Neuron (in vitro differentiated cells): ENCODE results near the gene TTC1.

Experiments
- H2AFZ ChIP-seq: one replicate; pipeline ENCODE4 v1.6.1; 2013; ENCODE audit warnings: low read depth, mild to moderate bottlenecking, inconsistent platforms, low read length, moderate library complexity
- H3K27me3 ChIP-seq: one replicate; pipeline ENCODE4 v1.6.1; 2013; ENCODE audit warnings: low read length; ENCODE audit not compliant: insufficient read depth
- H3K36me3 ChIP-seq: one replicate; pipeline ENCODE4 v1.6.1; 2013; ENCODE audit warnings: low read length; ENCODE audit not compliant: insufficient read depth
- H3K4me1 ChIP-seq: one replicate; pipeline ENCODE4 v1.6.1; 2013; ENCODE audit warnings: low read length; ENCODE audit not compliant: insufficient read depth
- H3K4me3 ChIP-seq: 2 replicates; pipeline ENCODE4 v1.5.1; 2013; ENCODE audit warnings: mild to moderate bottlenecking, low read length, moderate library complexity
- H3K9me3 ChIP-seq: one replicate; pipeline ENCODE4 v1.6.1; 2013; ENCODE audit warnings: low read length

Gene TTC1

DNA sequence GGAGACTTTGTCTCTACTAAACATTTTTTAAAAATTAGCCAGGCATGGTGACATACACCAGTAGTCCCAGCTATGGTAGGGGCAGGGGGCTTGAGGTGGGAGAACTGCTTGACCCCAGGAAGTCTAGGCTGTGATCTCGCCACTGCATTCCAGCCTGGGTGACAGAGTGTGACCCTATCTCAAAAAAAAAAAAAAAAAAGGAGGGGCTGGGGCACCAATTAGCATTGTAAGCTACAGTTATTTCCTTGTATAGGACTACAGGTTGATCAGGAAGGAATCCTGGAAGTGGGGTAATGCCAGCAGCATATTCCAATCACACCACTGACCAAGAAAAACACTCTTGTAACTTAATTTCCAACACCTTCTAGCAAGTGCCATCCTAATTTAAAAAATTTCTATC, 78.3 kb downstream of the TTC1 start:
- Histone ChIP-seq H3K36me3 (peaks cover 13% of the 10 kb centered on the region), H2AFZ (no peak overlapping the region), H3K4me1 (peaks cover 5% of the 10 kb centered on the region), H3K9me3 (no peaks in the 10 kb centered on the region), H3K4me3 (no peak overlapping the region), H3K27me3 (no peaks in the 10 kb centered on the region)

DNA sequence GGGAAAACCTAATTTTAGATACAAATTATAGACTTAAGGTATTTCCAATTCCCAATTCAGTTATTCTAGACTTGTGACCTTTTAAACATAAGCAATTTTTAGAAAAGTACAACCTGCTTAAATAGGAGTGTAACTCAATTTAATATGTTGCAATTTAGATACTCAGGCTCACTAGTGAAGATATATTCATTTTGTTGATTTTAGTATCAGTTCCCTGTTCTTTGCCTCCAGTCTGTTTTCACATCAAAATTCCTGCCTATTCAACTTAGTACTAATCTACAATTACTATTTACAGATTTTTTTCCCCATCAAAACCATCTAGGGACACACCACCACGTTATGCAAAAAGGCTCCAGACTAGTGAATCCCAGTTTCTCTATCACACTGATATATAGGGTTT, 79.9 kb downstream of the TTC1 start:
- Histone ChIP-seq H3K4me1 (peaks cover 16% of the 10 kb centered on the region), H3K36me3 (peaks cover 28% of the 10 kb centered on the region), H3K27me3 (no peaks in the 10 kb centered on the region), H3K9me3 (no peaks in the 10 kb centered on the region), H2AFZ (no peak overlapping the region), H3K4me3 (no peak overlapping the region)

DNA sequence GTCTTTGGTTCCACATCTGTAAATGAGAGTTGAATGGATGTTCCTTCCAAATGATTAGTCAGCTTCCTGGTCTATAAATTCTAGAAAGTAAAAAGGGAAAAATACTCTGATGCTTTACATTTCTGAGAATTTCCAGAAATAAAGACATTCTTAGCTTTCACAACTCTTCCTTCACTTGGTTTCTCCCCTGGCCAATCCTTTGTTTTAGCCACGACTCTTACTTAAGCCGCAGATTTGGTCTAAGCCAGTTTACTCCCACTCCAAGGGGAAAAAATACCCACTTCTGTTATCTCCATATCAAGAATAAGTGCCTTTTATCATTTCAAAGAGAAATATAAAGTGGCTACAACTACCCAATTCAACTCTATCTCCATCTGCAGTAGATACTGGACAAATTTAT, 80.6 kb downstream of the TTC1 start:
- H3K36me3 ChIP-seq = peaks cover 34% of the 10 kb centered on the region
- peaks cover 16% of the 10 kb centered on the region for H3K4me1 ChIP-seq
- H3K4me3 ChIP-seq = no peak overlapping the region
- no peak overlapping the region for H2AFZ ChIP-seq
- H3K27me3 ChIP-seq = no peaks in the 10 kb centered on the region
- H3K9me3 ChIP-seq = no peaks in the 10 kb centered on the region

DNA sequence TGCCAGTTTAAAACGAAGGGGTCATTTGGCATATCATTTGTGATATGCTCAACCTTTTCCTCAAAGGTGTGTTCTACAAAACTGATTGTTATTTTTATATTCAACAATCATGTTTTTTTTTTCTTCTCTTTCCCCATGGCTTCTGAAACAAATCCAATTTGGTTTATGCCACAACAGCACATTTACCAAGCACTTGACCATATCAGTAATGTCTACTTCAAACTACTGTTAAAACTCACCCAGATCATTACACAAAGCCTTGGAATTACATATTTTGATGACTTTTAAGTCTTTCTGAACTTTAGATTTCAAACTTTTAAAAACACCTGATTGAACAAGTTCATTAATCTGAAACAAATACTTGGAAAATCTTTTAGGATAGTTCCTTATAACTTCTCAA, 81.1 kb downstream of the TTC1 start:
- Histone ChIP-seq H3K27me3 (no peaks in the 10 kb centered on the region), H3K4me3 (no peak overlapping the region), H3K4me1 (peaks cover 16% of the 10 kb centered on the region), H2AFZ (no peak overlapping the region), H3K36me3 (peaks cover 34% of the 10 kb centered on the region), H3K9me3 (no peaks in the 10 kb centered on the region)

DNA sequence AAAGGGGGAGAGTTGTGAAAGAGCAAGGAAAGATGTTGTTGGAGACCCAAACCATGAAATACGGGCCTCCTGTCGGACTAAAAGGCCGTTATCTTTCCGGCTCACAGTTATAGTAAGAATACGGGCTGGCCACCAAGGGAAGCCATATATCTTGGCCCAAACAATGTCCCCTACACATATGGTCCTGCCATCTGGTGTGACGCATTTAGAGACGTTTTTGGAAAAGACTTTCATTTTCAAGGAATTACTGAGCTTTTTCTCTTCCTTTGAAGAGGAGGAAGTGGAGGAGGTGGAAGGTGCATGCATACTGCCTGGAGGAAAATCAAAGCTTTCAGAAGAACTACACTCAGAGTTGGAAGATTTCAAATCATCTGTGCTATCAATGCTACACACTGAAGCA, 83.6 kb downstream of the TTC1 start:
- Histone ChIP-seq H2AFZ (no peak overlapping the region), H3K36me3 (peaks cover 39% of the 10 kb centered on the region), H3K27me3 (no peaks in the 10 kb centered on the region), H3K4me3 (no peak overlapping the region), H3K9me3 (no peaks in the 10 kb centered on the region), H3K4me1 (peaks cover 14% of the 10 kb centered on the region)

DNA sequence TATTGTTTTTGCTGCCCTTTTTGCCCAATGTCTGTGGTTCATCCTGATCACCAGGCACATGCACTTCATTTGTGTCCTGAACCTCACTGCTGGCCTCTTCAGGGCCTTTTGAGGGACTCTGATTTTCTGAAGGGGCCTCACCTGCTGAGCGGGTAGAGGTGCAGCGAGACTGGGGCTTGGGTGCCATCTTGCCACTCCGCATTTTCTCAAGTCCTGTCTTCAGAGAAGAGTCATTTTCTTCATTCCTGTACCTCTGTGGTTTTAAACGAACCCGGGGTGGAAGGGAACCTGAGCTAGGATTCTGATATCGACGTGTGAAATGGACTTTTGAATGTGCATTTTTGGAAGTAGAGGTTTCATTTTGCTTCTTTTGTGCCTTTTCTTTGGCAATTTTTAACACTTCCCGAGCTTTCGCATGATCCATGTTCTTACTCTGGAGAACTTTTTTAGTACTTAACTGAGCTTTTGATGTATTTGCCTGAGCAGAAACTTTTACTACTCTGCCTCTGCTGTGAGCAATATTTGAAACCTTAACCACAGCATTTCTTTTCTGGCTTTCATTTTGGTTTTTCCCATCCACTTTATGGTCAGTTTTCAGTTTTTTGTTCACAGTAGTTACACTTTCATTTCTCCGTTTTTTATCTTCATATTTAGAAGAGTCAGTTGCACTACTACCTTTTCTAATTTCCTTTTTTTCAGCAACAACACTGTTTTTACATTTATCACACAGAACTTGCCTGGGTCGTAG, 84.2 kb downstream of the TTC1 start:
- H3K9me3 ChIP-seq = no peaks in the 10 kb centered on the region
- H3K27me3 ChIP-seq = no peaks in the 10 kb centered on the region
- peaks cover 14% of the 10 kb centered on the region for H3K4me1 ChIP-seq
- no peak overlapping the region for H2AFZ ChIP-seq
- peaks cover 41% of the 10 kb centered on the region for H3K36me3 ChIP-seq
- H3K4me3 ChIP-seq = no peak overlapping the region

DNA sequence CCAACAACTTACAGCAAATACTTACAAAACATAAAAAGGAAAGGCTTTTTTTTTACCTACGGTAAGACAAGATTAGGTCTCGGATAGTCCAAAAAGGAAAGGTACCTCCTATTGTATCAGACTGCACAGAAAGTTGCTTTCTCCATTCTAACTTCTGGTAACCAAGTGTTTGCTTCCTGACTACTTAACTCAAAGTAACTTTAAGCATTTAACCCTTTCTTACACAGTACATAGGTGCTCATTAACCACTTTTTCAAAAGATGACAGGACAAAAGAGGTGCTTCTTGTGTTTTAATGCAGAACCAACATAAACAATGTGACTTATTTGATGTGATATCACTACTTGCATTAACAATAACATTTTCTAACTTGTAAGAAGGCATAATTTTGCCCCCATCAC, 87.2 kb downstream of the TTC1 start:
- peaks cover 1% of the 10 kb centered on the region for H3K9me3 ChIP-seq
- H2AFZ ChIP-seq = no peak overlapping the region
- no peak overlapping the region for H3K4me3 ChIP-seq
- H3K4me1 ChIP-seq = peaks cover 14% of the 10 kb centered on the region
- peaks cover 45% of the 10 kb centered on the region for H3K36me3 ChIP-seq
- H3K27me3 ChIP-seq = no peaks in the 10 kb centered on the region

DNA sequence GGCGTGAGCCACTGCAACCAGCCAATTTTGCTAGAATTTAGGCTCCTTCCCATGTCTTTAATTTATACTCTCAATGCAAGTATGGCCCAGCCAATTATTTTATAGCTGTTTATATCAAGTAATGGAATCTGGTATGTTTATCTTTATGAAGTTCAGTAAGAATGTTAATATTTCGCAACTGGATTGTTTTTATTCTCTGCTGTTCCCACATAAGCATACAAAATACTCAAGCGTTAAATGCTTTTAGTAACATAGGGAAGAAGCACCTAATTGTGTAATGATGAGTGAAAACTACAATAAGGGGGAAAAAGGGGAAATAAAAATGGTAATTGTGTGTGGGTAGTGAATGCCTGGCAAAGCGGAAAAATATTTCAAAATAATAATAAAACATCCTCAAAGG, 89.1 kb downstream of the TTC1 start:
- H3K27me3 ChIP-seq = no peaks in the 10 kb centered on the region
- peaks cover 4% of the 10 kb centered on the region for H3K4me1 ChIP-seq
- H2AFZ ChIP-seq = no peak overlapping the region
- peaks cover 1% of the 10 kb centered on the region for H3K9me3 ChIP-seq
- no peak overlapping the region for H3K4me3 ChIP-seq
- H3K36me3 ChIP-seq = peaks cover 34% of the 10 kb centered on the region

DNA sequence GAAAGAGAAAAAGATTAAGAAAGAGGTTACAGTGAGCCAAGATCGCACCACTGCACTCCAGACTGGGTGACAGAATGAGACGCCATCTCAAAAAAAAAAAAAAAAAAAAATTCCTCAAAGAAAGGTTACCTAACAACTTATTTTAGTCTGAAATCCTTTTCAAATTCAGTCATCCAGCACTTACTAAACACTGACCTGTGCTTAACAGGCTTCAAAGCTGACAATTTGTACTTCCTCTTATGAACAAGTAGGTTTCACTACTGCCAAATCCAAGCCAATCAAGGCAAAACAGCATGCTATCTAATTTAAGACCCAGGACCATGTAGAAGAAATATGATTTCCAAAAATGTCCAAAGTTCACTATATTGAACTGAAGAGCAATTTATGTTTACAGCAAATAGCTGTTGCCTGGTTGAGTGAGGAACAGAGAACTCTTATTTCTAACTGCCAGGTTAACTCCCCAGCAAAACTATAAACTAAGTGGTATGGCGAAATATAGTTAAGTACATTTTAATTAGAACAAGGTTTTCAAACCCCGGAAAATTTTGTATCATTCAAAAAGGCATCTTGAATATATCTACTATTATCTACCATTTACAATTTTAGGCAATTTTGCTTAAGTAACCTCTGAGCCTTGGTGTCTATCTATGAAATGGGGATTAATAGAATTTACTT, 96.9 kb downstream of the TTC1 start:
- no peak overlapping the region for H3K4me3 ChIP-seq
- H3K4me1 ChIP-seq = no peaks in the 10 kb centered on the region
- peaks cover 1% of the 10 kb centered on the region for H3K9me3 ChIP-seq
- peaks cover 38% of the 10 kb centered on the region for H3K36me3 ChIP-seq
- H3K27me3 ChIP-seq = no peaks in the 10 kb centered on the region
- H2AFZ ChIP-seq = no peak overlapping the region

DNA sequence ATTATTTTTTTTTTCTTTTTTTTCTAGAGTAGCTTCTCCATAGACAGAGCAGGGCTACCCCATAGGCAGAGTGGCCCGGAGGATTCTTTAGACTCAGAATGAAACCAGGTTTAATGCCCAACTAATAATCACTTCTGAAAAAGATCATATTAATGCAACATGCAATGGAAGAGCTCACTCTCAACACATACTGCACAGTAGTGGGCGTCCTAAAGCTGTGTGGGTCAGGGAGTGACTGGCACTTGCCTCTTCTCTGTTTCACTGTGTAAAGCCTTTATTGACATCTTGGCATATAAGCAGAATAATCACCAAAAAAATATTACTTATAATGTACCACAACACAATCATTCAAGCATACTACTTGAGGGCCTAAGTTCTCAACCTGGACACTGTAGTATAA, 99.2 kb downstream of the TTC1 start:
- no peak overlapping the region for H3K4me3 ChIP-seq
- no peaks in the 10 kb centered on the region for H3K27me3 ChIP-seq
- H3K4me1 ChIP-seq = no peaks in the 10 kb centered on the region
- H3K36me3 ChIP-seq = peaks cover 53% of the 10 kb centered on the region
- no peak overlapping the region for H2AFZ ChIP-seq
- H3K9me3 ChIP-seq = peaks cover 10% of the 10 kb centered on the region
